ENCODE results near the gene RAB4A. TPM values are rescaled to one million over a fixed set of nuclear protein-coding genes. Genes with fewer than 3 reads are reported as not detected.

RAB4A gene
- total RNA-seq, 1 experiment from 2014 or later: 35.6 TPM

DNA sequence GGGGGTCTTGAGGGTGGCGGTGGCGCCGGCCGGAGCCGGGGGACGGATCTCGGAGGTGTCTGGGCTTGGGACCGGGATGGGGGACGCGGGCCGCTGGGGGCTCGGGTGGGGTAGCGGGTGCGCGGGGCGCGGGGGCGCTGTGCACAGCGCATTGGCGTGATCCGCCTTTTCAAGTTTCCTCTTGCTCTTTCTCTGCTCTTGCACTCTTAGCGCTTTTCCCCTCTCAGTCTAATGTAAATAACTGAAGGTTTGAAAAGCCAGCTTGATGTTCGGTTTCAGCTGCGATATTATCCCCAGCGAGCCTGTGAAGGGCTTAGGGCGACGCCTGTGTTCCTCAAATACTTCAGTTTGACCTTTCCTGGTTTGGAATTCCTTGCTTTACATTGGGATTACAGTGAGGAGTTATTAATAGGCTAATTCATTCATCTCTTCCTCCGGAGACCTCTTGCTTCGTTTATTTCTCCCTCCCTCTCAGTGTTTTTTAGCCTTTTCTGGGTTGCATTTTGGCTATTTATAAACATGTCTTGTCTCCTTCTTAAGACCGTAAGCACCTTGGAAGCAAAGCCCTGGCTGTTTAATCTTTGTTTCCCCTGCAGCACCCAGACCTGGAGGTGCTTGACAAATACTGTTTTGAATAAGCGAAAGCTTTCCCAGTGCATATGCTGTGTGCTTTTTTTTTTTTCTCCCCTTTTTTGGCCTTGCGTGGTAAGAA is 693 bp downstream of the RAB4A start:
- peaks cover 30% of the 10 kb centered on the region for H3K4me1 ChIP-seq (replicated peaks)
- peak in 1 of 2 experiments; percentile 42 for DNase-seq (ENCODE audit: low read depth in 1 of 2, low spot score in 2 of 2)
- H3K27ac ChIP-seq: 0 out of 2 replicates have a peak overlapping the region, but pooled peaks have one; percentile 14
- peaks cover 8% of the 10 kb centered on the region for H3K36me3 ChIP-seq
- H3K9me3 ChIP-seq (replicated peaks): peaks cover 4% of the 10 kb centered on the region; the same call in 1 of the 2 replicates
- no peaks in the 10 kb centered on the region for H3K27me3 ChIP-seq (replicated peaks)
- peak overlapping the region; percentile 95 for H3K4me3 ChIP-seq

GRCh38 chr1:229272164-229273158 is 1.6 kb downstream of the RAB4A start:
- H3K27ac ChIP-seq: no peak overlapping the region

DNA sequence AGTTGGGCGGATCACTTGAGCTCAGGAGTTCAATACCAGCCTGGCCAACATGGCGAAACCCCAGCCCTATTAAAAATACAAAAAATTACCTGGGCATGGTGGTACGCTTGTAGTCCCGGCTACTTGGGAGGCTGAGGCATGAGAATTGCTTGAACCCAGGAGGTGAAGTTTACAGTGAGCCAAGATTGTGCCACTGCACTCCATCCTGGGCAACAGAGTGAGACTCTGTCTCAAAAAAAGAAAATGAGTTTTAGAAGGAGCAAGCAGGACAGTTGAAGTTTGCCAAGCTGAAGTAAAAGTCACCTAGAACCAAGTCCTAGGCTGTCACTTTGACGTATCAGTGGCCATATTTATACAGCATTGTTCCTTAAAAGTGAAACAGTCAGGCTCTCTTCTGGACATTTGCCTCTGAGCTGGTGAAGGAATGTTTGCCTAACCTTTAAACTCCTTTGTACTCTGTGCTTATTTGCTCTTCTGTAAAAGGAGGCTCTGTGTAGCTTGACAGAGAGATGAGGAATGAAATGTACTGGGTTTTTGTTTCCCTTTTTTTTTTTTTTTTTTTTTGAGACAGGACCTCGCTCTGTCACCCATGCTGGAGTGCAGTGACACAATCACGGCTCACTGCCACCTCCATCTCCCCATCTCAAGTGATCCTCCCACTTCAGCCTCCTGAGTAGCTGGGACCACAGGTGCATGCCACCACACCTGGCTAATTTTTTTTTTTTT is 2.8 kb downstream of the RAB4A start:
- H3K27me3 ChIP-seq (replicated peaks): no peaks in the 10 kb centered on the region
- H3K4me3 ChIP-seq: no peak overlapping the region
- no peaks in the 10 kb centered on the region; the same call in 1 of the 2 replicates for H3K9me3 ChIP-seq (replicated peaks)
- no peak overlapping the region for H3K27ac ChIP-seq
- H3K4me1 ChIP-seq (replicated peaks): peaks cover 30% of the 10 kb centered on the region
- DNase-seq (ENCODE audit: low read depth in 1 of 2, low spot score in 2 of 2): peak in 1 of 2 experiments; percentile 46
- H3K36me3 ChIP-seq: peaks cover 8% of the 10 kb centered on the region

More at GRCh38 chr1:229272164-229273158, 1.6 kb downstream of the RAB4A start:
- no peak for DNase-seq (ENCODE audit: low read depth in 1 of 2, low spot score in 2 of 2)
- no peaks in the 10 kb centered on the region; the same call in 1 of the 2 replicates for H3K9me3 ChIP-seq (replicated peaks)
- peaks cover 8% of the 10 kb centered on the region for H3K36me3 ChIP-seq
- peak overlapping the region; percentile 95 for H3K4me3 ChIP-seq
- H3K27me3 ChIP-seq (replicated peaks): no peaks in the 10 kb centered on the region
- peaks cover 30% of the 10 kb centered on the region for H3K4me1 ChIP-seq (replicated peaks)

GRCh38 chr1:229275005-229275404 is 4.1 kb downstream of the RAB4A start:
- H3K27ac ChIP-seq: no peak overlapping the region
- peaks cover 30% of the 10 kb centered on the region for H3K4me1 ChIP-seq (replicated peaks)
- DNase-seq (ENCODE audit: low read depth in 1 of 2, low spot score in 2 of 2): no peak
- peaks cover 8% of the 10 kb centered on the region for H3K36me3 ChIP-seq
- H3K27me3 ChIP-seq (replicated peaks): no peaks in the 10 kb centered on the region
- H3K9me3 ChIP-seq (replicated peaks): no peaks in the 10 kb centered on the region; the same call in 1 of the 2 replicates
- H3K4me3 ChIP-seq: no peak overlapping the region

- no peaks in the 10 kb centered on the region for H3K27me3 ChIP-seq (replicated peaks)
- H3K4me3 ChIP-seq: no peak overlapping the region
- H3K36me3 ChIP-seq: no peaks in the 10 kb centered on the region
- no peak overlapping the region for H3K27ac ChIP-seq
- H3K9me3 ChIP-seq (replicated peaks): no peaks in the 10 kb centered on the region
- peaks cover 15% of the 10 kb centered on the region for H3K4me1 ChIP-seq (replicated peaks)
- no peak for DNase-seq (ENCODE audit: low read depth in 1 of 2, low spot score in 2 of 2)
Observed at GRCh38 chr1:229278120-229278741, 7.3 kb downstream of the RAB4A start.

DNA sequence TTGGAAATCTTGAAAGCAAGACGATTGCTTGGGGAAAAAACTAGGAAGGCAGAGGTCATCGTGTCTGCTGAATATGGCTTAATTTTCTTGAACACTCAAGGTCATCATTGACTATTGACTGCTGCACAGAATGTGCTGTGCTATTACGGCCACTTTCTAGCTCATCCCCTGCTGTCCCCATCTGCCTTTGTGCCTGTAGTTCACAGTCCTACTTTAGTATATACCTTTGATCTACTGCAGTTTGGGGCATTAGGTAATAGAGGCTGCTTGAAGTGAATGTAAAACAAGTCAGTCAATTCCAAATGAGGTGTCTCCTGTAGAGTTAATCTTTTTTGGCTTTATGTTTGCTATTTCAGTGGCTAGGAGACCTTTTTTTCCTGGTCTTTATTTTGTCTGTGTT is 8.3 kb downstream of the RAB4A start:
- Histone ChIP-seq H3K36me3 (no peaks in the 10 kb centered on the region), H3K27me3 (replicated peaks) (no peaks in the 10 kb centered on the region), H3K4me3 (no peak overlapping the region), H3K4me1 (replicated peaks) (peaks cover 7% of the 10 kb centered on the region; the same call in 1 of the 2 replicates), H3K27ac (no peak overlapping the region), H3K9me3 (replicated peaks) (no peaks in the 10 kb centered on the region)
- no peak for DNase-seq (ENCODE audit: low read depth in 1 of 2, low spot score in 2 of 2)

DNA sequence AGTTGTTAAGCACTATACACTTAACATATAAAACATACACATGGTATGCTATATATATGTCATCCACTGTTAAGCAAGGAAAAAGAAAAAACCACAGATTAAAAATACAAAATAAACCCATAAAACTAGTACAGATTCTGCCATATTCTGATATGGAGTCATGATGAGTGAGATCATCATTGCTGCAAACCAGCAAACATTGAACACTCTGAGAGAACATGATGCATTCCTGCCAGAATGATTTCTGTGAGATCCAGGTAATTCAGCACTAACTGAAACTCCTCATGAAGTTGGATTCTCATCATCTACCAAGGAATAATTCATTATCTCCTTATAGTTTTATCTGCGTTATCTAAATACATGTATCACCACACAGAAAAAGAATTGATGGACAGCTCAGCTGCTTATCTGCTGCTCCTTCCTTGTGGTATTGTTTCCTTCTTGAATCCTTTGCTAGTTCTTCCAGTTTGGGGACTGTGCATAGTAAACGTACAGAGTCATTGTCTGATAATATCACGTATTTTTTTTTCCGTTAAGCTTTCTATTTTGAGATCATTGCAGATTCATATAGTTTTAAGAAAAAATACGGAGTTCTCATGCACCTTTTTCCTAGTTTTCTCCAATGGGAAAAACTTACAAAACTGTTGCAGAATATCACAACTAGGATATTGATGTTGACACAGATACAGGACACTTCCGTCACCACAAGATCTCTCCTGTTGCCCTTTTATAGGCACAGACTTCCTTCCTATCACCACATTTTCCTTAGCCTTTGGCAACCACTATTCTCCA is 9.3 kb downstream of the RAB4A start:
- Histone ChIP-seq H3K27me3 (replicated peaks) (no peaks in the 10 kb centered on the region), H3K27ac (no peak overlapping the region), H3K36me3 (no peaks in the 10 kb centered on the region), H3K9me3 (replicated peaks) (no peaks in the 10 kb centered on the region), H3K4me3 (no peak overlapping the region), H3K4me1 (replicated peaks) (peaks cover 4% of the 10 kb centered on the region; the same call in 1 of the 2 replicates)
- DNase-seq (ENCODE audit: low read depth in 1 of 2, low spot score in 2 of 2): no peak

DNA sequence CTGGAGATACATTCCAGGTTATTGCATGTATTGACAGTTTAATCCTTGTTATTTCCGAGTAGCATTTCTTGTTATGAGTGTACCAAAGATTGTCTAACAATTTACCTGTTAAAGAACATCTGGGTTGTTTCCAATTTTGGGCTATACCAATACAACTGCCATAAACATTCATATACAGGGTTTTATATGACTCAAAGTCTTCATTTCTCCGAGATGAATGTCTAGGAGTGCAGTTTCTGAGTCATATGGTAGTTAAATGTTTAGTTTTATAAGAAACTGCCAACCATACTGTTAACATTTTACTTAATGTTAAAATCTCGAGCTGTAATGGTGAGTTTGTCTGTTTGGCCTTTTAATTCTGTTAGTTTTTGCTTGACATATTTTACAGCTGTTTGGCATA is 10.0 kb downstream of the RAB4A start:
- H3K9me3 ChIP-seq (replicated peaks): no peaks in the 10 kb centered on the region
- H3K36me3 ChIP-seq: no peaks in the 10 kb centered on the region
- H3K27ac ChIP-seq: no peak overlapping the region
- no peak overlapping the region for H3K4me3 ChIP-seq
- H3K4me1 ChIP-seq (replicated peaks): peaks cover 4% of the 10 kb centered on the region; the same call in 1 of the 2 replicates
- no peak for DNase-seq (ENCODE audit: low read depth in 1 of 2, low spot score in 2 of 2)
- H3K27me3 ChIP-seq (replicated peaks): no peaks in the 10 kb centered on the region

GRCh38 chr1:229281339-229281926 is 10.5 kb downstream of the RAB4A start:
- no peaks in the 10 kb centered on the region for H3K36me3 ChIP-seq
- no peaks in the 10 kb centered on the region for H3K27me3 ChIP-seq (replicated peaks)
- no peak overlapping the region for H3K27ac ChIP-seq
- no peak overlapping the region for H3K4me3 ChIP-seq
- DNase-seq (ENCODE audit: low read depth in 1 of 2, low spot score in 2 of 2): no peak
- H3K9me3 ChIP-seq (replicated peaks): no peaks in the 10 kb centered on the region
- H3K4me1 ChIP-seq (replicated peaks): peaks cover 4% of the 10 kb centered on the region; the same call in 1 of the 2 replicates

- DNase-seq (ENCODE audit: low read depth in 1 of 2, low spot score in 2 of 2): no peak
- Histone ChIP-seq H3K4me3 (no peak overlapping the region), H3K27ac (no peak overlapping the region), H3K27me3 (replicated peaks) (no peaks in the 10 kb centered on the region), H3K9me3 (replicated peaks) (no peaks in the 10 kb centered on the region), H3K36me3 (no peaks in the 10 kb centered on the region), H3K4me1 (replicated peaks) (peaks cover 13% of the 10 kb centered on the region)
Observed at GRCh38 chr1:229282295-229282823, 11.4 kb downstream of the RAB4A start.

GRCh38 chr1:229283183-229283611 is 12.3 kb downstream of the RAB4A start:
- H3K36me3 ChIP-seq: no peaks in the 10 kb centered on the region; the same call in 1 of the 2 replicates
- H3K27me3 ChIP-seq (replicated peaks): no peaks in the 10 kb centered on the region
- no peak for DNase-seq (ENCODE audit: low read depth in 1 of 2, low spot score in 2 of 2)
- peaks cover 15% of the 10 kb centered on the region for H3K4me1 ChIP-seq (replicated peaks)
- H3K9me3 ChIP-seq (replicated peaks): no peaks in the 10 kb centered on the region
- H3K27ac ChIP-seq: no peak overlapping the region
- H3K4me3 ChIP-seq: no peak overlapping the region

- H3K36me3 ChIP-seq: peaks cover 11% of the 10 kb centered on the region
Observed at GRCh38 chr1:229284887-229285286, 14.0 kb downstream of the RAB4A start.

More at GRCh38 chr1:229284887-229285286, 14.0 kb downstream of the RAB4A start:
- H3K4me3 ChIP-seq: no peak overlapping the region
- H3K9me3 ChIP-seq (replicated peaks): no peaks in the 10 kb centered on the region
- no peaks in the 10 kb centered on the region for H3K27me3 ChIP-seq (replicated peaks)
- H3K4me1 ChIP-seq (replicated peaks): peaks cover 15% of the 10 kb centered on the region
- no peak for DNase-seq (ENCODE audit: low read depth in 1 of 2, low spot score in 2 of 2)
- H3K27ac ChIP-seq: no peak overlapping the region

Measured in SJSA1 (cell line).